Measurements from ENCODE around the gene CSMD2. TPM values are rescaled to one million over a fixed set of nuclear protein-coding genes. Genes with fewer than 3 reads are reported as not detected.

CSMD2 gene
- total RNA-seq, 1 experiment from 2014 or later = 2.8 TPM

- Histone ChIP-seq H3K4me3 (ENCODE audit: low read depth, low read length, poor library complexity, severe bottlenecking) (no peak overlapping the region), H3K27ac (ENCODE audit: low read depth, low read length, poor library complexity, severe bottlenecking) (no peak overlapping the region), H3K27me3 (replicated peaks; ENCODE audit: insufficient read depth, low read depth, low read length, poor library complexity) (no peaks in the 10 kb centered on the region), H3K4me1 (ENCODE audit: insufficient read depth, low read length, poor library complexity, severe bottlenecking) (peaks cover 7% of the 10 kb centered on the region), H3K36me3 (ENCODE audit: insufficient read depth, low read length, poor library complexity, severe bottlenecking) (no peaks in the 10 kb centered on the region), H3K9me3 (ENCODE audit: low read depth, low read length, poor library complexity, severe bottlenecking) (no peaks in the 10 kb centered on the region)
- intact Hi-C loops (cut with micrococcal nuclease; ENCODE audit: unreplicated experiment) = no loop called here
- no peak for DNase-seq (ENCODE audit: low spot score)
- no TSS peak for BruUV-seq (replicated peaks)
- CTCF ChIA-PET = interaction anchor here (1.3 kb wide), 1 partner anchor 28 kb away, joined by 3 read pairs; no protein-coding TSS in a partner anchor
- POLR2A ChIA-PET (ENCODE audit: low non-redundant PET) = no interaction called here
- TF ChIP-seq EZH2 (IDR thresholded peaks at IDR 0.05; ENCODE audit: borderline replicate concordance, low read depth, low read length, poor library complexity, severe bottlenecking) = no peak
- TF ChIP-seq, protein P1, sequence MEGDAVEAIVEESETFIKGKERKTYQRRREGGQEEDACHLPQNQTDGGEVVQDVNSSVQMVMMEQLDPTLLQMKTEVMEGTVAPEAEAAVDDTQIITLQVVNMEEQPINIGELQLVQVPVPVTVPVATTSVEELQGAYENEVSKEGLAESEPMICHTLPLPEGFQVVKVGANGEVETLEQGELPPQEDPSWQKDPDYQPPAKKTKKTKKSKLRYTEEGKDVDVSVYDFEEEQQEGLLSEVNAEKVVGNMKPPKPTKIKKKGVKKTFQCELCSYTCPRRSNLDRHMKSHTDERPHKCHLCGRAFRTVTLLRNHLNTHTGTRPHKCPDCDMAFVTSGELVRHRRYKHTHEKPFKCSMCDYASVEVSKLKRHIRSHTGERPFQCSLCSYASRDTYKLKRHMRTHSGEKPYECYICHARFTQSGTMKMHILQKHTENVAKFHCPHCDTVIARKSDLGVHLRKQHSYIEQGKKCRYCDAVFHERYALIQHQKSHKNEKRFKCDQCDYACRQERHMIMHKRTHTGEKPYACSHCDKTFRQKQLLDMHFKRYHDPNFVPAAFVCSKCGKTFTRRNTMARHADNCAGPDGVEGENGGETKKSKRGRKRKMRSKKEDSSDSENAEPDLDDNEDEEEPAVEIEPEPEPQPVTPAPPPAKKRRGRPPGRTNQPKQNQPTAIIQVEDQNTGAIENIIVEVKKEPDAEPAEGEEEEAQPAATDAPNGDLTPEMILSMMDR (conservative IDR thresholded peaks at IDR 0.05; ENCODE audit: low read depth, low read length) = no peak
These were observed 504.1 kb downstream of the CSMD2 start for GRCh38 chr1:33660956-33661355.

DNA sequence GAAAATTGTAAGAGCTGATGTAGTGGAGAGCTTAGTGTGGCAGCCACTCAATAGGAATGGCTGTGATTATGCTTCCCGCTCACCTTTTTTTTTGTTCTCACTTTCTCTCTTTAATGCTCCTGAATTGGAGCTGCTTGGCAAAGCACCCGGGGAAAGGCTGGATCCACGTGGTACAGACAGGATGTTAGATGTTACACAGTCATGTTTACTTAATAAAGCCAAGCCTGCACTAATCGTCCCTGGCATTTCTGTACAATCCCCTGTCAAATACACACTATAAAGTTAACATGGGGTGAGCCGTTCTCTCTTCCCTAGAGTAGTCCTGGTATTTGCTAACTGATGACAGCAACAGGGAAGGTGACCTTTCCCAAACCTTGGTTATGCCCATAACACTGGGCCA is 504.8 kb downstream of the CSMD2 start:
- ChIA-PET CTCF (interaction anchor here (1.3 kb wide), 1 partner anchor 27 kb away, joined by 3 read pairs; no protein-coding TSS in a partner anchor), POLR2A (ENCODE audit: low non-redundant PET) (no interaction called here)
- DNase-seq (ENCODE audit: low spot score) = no peak
- H3K27me3 ChIP-seq (replicated peaks; ENCODE audit: insufficient read depth, low read depth, low read length, poor library complexity) = no peaks in the 10 kb centered on the region
- H3K4me1 ChIP-seq (ENCODE audit: insufficient read depth, low read length, poor library complexity, severe bottlenecking) = peaks cover 7% of the 10 kb centered on the region
- H3K4me3 ChIP-seq (ENCODE audit: low read depth, low read length, poor library complexity, severe bottlenecking) = no peak overlapping the region
- no peak overlapping the region for H3K27ac ChIP-seq (ENCODE audit: low read depth, low read length, poor library complexity, severe bottlenecking)
- TF ChIP-seq, protein P1 (conservative IDR thresholded peaks at IDR 0.05; ENCODE audit: low read depth, low read length) = no peak
- no peak for TF ChIP-seq EZH2 (IDR thresholded peaks at IDR 0.05; ENCODE audit: borderline replicate concordance, low read depth, low read length, poor library complexity, severe bottlenecking)
- intact Hi-C loops (cut with micrococcal nuclease; ENCODE audit: unreplicated experiment) = no loop called here
- no TSS peak for BruUV-seq (replicated peaks)
- H3K36me3 ChIP-seq (ENCODE audit: insufficient read depth, low read length, poor library complexity, severe bottlenecking) = no peaks in the 10 kb centered on the region
- H3K9me3 ChIP-seq (ENCODE audit: low read depth, low read length, poor library complexity, severe bottlenecking) = no peaks in the 10 kb centered on the region

DNA sequence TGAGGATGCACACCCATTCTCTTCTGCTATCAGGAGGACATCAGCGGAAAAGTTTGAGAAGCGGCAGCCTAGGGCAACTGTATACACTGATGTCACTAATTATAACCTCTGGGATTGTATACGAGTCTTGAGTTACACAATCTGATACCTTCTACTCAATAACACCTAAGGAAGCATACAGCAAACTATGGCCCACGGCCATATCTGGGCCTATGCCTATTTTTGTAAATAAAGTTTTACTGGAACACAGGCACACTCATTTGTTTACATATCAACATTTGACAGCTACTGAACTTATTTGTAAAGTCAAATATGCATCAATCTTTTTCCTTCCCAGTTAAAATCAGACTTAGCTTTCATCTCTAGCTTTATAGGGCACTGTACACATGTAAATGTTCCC is 505.4 kb downstream of the CSMD2 start:
- intact Hi-C loops (cut with micrococcal nuclease; ENCODE audit: unreplicated experiment) = no loop called here
- no peak overlapping the region for H3K4me3 ChIP-seq (ENCODE audit: low read depth, low read length, poor library complexity, severe bottlenecking)
- BruUV-seq (replicated peaks) = no TSS peak
- H3K9me3 ChIP-seq (ENCODE audit: low read depth, low read length, poor library complexity, severe bottlenecking) = no peaks in the 10 kb centered on the region
- ChIA-PET POLR2A (ENCODE audit: low non-redundant PET) (interaction anchor here (0.6 kb wide), 1 partner anchor 76 kb away, joined by 4 read pairs; no protein-coding TSS in a partner anchor), CTCF (no interaction called here)
- H3K4me1 ChIP-seq (ENCODE audit: insufficient read depth, low read length, poor library complexity, severe bottlenecking) = peaks cover 7% of the 10 kb centered on the region
- DNase-seq (ENCODE audit: low spot score) = no peak
- H3K27me3 ChIP-seq (replicated peaks; ENCODE audit: insufficient read depth, low read depth, low read length, poor library complexity) = no peaks in the 10 kb centered on the region
- TF ChIP-seq, protein P1 (conservative IDR thresholded peaks at IDR 0.05; ENCODE audit: low read depth, low read length) = no peak
- no peak for TF ChIP-seq EZH2 (IDR thresholded peaks at IDR 0.05; ENCODE audit: borderline replicate concordance, low read depth, low read length, poor library complexity, severe bottlenecking)
- H3K27ac ChIP-seq (ENCODE audit: low read depth, low read length, poor library complexity, severe bottlenecking) = no peak overlapping the region
- H3K36me3 ChIP-seq (ENCODE audit: insufficient read depth, low read length, poor library complexity, severe bottlenecking) = no peaks in the 10 kb centered on the region
